K562 (cell line): ENCODE data around the gene NDST3. TPM values are rescaled to one million over a fixed set of nuclear protein-coding genes. Genes with fewer than 3 reads are reported as not detected.

Experiments
- ATAC-seq: fragments of 200-7000 bp; cut with Tn5 transposase; 3 replicates; pipeline ENCODE4 v1.9.1; 2020; ENCODE audit warnings: moderate library complexity
- BruUV-seq: library from RNA; stranded (reverse); fragments of 400-500 nt; replicated peaks from 2 replicates; lab custom pipeline; 2021; lab: Mats Ljungman, UMichigan
- CTCF ChIA-PET: fragments of 300-600 bp; formaldehyde crosslinking; extraction: SDS; loops from one replicate; lab custom pipeline; 2021; ENCODE audit warnings: low intra/inter-chr PET ratio; lab: Yijun Ruan, JAX
- POLR2A ChIA-PET: fragments of 300-600, 350-650 bp; sonication (Branson Sonifier 250); formaldehyde crosslinking; extraction: SDS; loops from one replicate; lab custom pipeline; 2021; ENCODE audit warnings: antibody characterized with exemption, inconsistent platforms; lab: Yijun Ruan, JAX
- DNase-seq, 4 experiments: peaks; one replicate each; pipeline versions ENCODE4 v3.0.0 to v3.0.0-alpha.2; 2011 to 2018; ENCODE audit warnings: low spot score in 3 of 4, mixed read lengths in 3 of 4; ENCODE audit errors: extremely low read depth in 1 of 4
- FAIRE-seq: peaks from 2 replicates; lab custom pipeline; 2011; peaks lifted over from hg19 to GRCh38; lab: Jason Lieb, UNC
- H2AFZ ChIP-seq: 2 replicates; pipeline ENCODE4 v1.6.0; 2011; ENCODE audit warnings: low read depth, low read length, control low read depth, inconsistent platforms
- H3K27ac ChIP-seq: fragments of 200-600 bp; 3 replicates; pipeline ENCODE4 v1.8.0; 2011; ENCODE audit warnings: low read depth, mild to moderate bottlenecking, control low read depth, inconsistent platforms, low read length, moderate library complexity, mixed read lengths; ENCODE audit errors: extremely low read depth
- H3K27me3 ChIP-seq, 2 experiments: fragments of 300-600 bp in 1 of 2; 2 replicates in 1 of 2; 3 replicates in 1 of 2; pipeline versions ENCODE4 v1.6.0 to v1.8.0; 2011; ENCODE audit warnings: inconsistent platforms in 2 of 2, low read length in 2 of 2, mild to moderate bottlenecking in 1 of 2, mixed read lengths in 1 of 2, moderate library complexity in 1 of 2; ENCODE audit not compliant: control insufficient read depth in 2 of 2, insufficient read depth in 2 of 2
- H3K36me3 ChIP-seq: fragments of 300-600 bp; 3 replicates; pipeline ENCODE4 v1.8.0; 2011; ENCODE audit warnings: mild to moderate bottlenecking, low read length, inconsistent platforms; ENCODE audit not compliant: control insufficient read depth, insufficient read depth
- H3K4me1 ChIP-seq, 2 experiments: fragments of 200-600 bp in 1 of 2; replicated peaks in 1 of 2; 2 replicates in 1 of 2; 3 replicates in 1 of 2; pipeline versions ENCODE4 v1.5.1 to v1.8.0; 2011; ENCODE audit warnings: inconsistent platforms in 2 of 2, low read length in 2 of 2, mild to moderate bottlenecking in 1 of 2, mixed read lengths in 1 of 2, moderate library complexity in 1 of 2; ENCODE audit not compliant: control insufficient read depth in 2 of 2, insufficient read depth in 2 of 2
- H3K4me2 ChIP-seq: 2 replicates; pipeline ENCODE4 v1.6.1; 2011; ENCODE audit warnings: low read length, control low read depth, inconsistent platforms, mixed read lengths; ENCODE audit not compliant: insufficient read depth
- H3K4me3 ChIP-seq: fragments of 200-600 bp; sonication (generic), shearing (Covaris generic); 2 replicates; pipeline ENCODE4 v1.5.1; 2016; ENCODE audit warnings: control low read depth, inconsistent platforms
- H3K79me2 ChIP-seq: fragments of 200-600 bp; 3 replicates; pipeline ENCODE4 v1.8.0; 2011; ENCODE audit warnings: low read length, inconsistent platforms; ENCODE audit not compliant: control insufficient read depth, insufficient read depth
- H3K9ac ChIP-seq, 2 experiments: 2 replicates each; pipeline versions ENCODE4 v1.6.0 to v1.6.1; 2011; ENCODE audit warnings: low read depth in 2 of 2, low read length in 2 of 2, control low read depth in 1 of 2, inconsistent platforms in 1 of 2, mild to moderate bottlenecking in 1 of 2, mixed read lengths in 1 of 2; ENCODE audit not compliant: insufficient read depth in 1 of 2
- H3K9me1 ChIP-seq: one replicate; pipeline ENCODE4 v1.6.0; 2011; ENCODE audit warnings: inconsistent platforms, mild to moderate bottlenecking, low read length, moderate library complexity; ENCODE audit not compliant: control insufficient read depth, insufficient read depth
- H3K9me3 ChIP-seq: replicated peaks from 2 replicates; pipeline ENCODE4 v1.5.1; 2011; ENCODE audit warnings: low read depth, low read length, inconsistent platforms; ENCODE audit not compliant: control insufficient read depth, insufficient read depth
- H4K20me1 ChIP-seq: replicated peaks from 2 replicates; pipeline ENCODE4 v1.6.1; 2011; ENCODE audit warnings: low read length, inconsistent platforms, mixed read lengths; ENCODE audit not compliant: control insufficient read depth, insufficient read depth
- GTF2E2 ChIP-seq: fragments of 200-800 bp; sonication (Bioruptor generic); IDR thresholded peaks from 2 replicates; pipeline ENCODE4 v1.6.1; 2016; ENCODE audit warnings: missing genetic modification characterization, missing compliant biosample characterization
- HDAC1 ChIP-seq, 2 experiments: fragments of 450-650 bp; IDR thresholded peaks; 2 replicates each; pipeline ENCODE4 v1.6.1; 2016 to 2017; ENCODE audit warnings: inconsistent platforms in 1 of 2, mild to moderate bottlenecking in 1 of 2, moderate library complexity in 1 of 2
- HLTF ChIP-seq: fragments of 450-650 bp; IDR thresholded peaks from 2 replicates; pipeline ENCODE4 v1.6.1; 2016
- HNRNPUL1 ChIP-seq: fragments of 200-400 bp; formaldehyde crosslinking; IDR thresholded peaks from 2 replicates; pipeline ENCODE4 v1.6.1; 2017; ENCODE audit warnings: low read length
- KLF16 ChIP-seq: IDR thresholded peaks from 2 replicates; pipeline ENCODE4 v1.6.1; 2016; ENCODE audit warnings: antibody characterized with exemption
- MCM7 ChIP-seq, 2 experiments: fragments of 450-650 bp; IDR thresholded peaks; 2 replicates each; pipeline ENCODE4 v1.6.1; 2016 to 2018
- NBN ChIP-seq: fragments of 450-650 bp; IDR thresholded peaks from 2 replicates; pipeline ENCODE4 v1.6.1; 2016; ENCODE audit warnings: low read depth, mild to moderate bottlenecking
- POLR2A ChIP-seq: fragments of 450-650 bp; conservative IDR thresholded peaks from 2 replicates; pipeline ENCODE4 v1.6.1; 2016
- PTTG1 ChIP-seq: fragments of 450-650 bp; IDR thresholded peaks from 2 replicates; pipeline ENCODE4 v1.6.1; 2016; ENCODE audit warnings: low read depth, mild to moderate bottlenecking, missing genetic modification characterization, missing compliant biosample characterization
- PYGO2 ChIP-seq: fragments of 450-650 bp; IDR thresholded peaks from 2 replicates; pipeline ENCODE4 v1.6.1; 2016; ENCODE audit warnings: mild to moderate bottlenecking, missing genetic modification characterization, moderate library complexity, missing compliant biosample characterization
- RBM39 ChIP-seq: fragments of 200-400 bp; formaldehyde crosslinking; optimal IDR thresholded peaks from 2 replicates; pipeline ENCODE3; 2018; ENCODE audit warnings: low read depth, low read length
- SP2 ChIP-seq: IDR thresholded peaks from 2 replicates; pipeline ENCODE4 v1.6.1; 2011; ENCODE audit warnings: mild to moderate bottlenecking, low read depth, low read length, moderate library complexity; ENCODE audit not compliant: poor library complexity, severe bottlenecking; ENCODE audit errors: extremely low read depth
- TEAD2 ChIP-seq: fragments of 450-650 bp; IDR thresholded peaks from 2 replicates; pipeline ENCODE4 v1.6.1; 2016; ENCODE audit warnings: missing genetic modification characterization, control low read depth, missing compliant biosample characterization
- ZNF165 ChIP-seq: fragments of 250-450 bp; sonication (Bioruptor Pico); IDR thresholded peaks from 2 replicates; pipeline ENCODE4 v1.4.0; 2020; ENCODE audit warnings: borderline replicate concordance
- ZNF507 ChIP-seq: conservative IDR thresholded peaks from 2 replicates; pipeline ENCODE4 v1.6.1; 2017; ENCODE audit warnings: missing genetic modification characterization, missing compliant biosample characterization
- ZNF561 ChIP-seq: fragments of 450-650 bp; formaldehyde crosslinking; conservative IDR thresholded peaks from 2 replicates; pipeline ENCODE4 v1.4.0; 2020; ENCODE audit warnings: mild to moderate bottlenecking, moderate library complexity
- WGBS: fragments of 100-300 bp; shearing (Covaris generic); methylation state at CpG from one replicate; pipeline ENCODE4 v1.1.6; 2016; ENCODE audit warnings: low coverage, mixed read lengths; ENCODE audit not compliant: insufficient coverage; ENCODE audit errors: missing lambda C conversion rate; 5-methylcytosine and 5-hydroxymethylcytosine counted together
- in situ Hi-C: fragments of 300-500 bp; cut with MboI; formaldehyde crosslinking; loops from 4 replicates; pipeline ENCODE4 v1.15.0; 2018; ENCODE audit warnings: inconsistent platforms, mixed read lengths
- intact Hi-C: fragments of 100-400 bp; cut with micrococcal nuclease; formaldehyde crosslinking; loops from 2 replicates; pipeline ENCODE4 v1.14.2; 2022
- polyA plus RNA-seq, 8 experiments: library from polyadenylated mRNA; depleted of rRNA in 4 of 8; stranded (reverse) in 5 of 8; unstranded in 3 of 8; fragments of >200 nt; fragmentation: Nextera tagmentation in 2 of 8; fragmentation: Illumina TruSeq in 1 of 8; extraction: Ambion mirVana in 2 of 8; extraction: Trizol in 1 of 8; gene quantifications; 2 replicates each; pipeline versions ENCODE4 v1.2.1 to v1.2.3, GENCODE V29; 2011 to 2014; ENCODE audit warnings: inconsistent platforms in 1 of 8, missing spikeins in 1 of 8
- total RNA-seq, 7 experiments: library from RNA; depleted of rRNA in 6 of 7; stranded (reverse); fragments of >200 nt in 6 of 7; fragmentation: Illumina TruSeq in 2 of 7; extraction: Trizol in 2 of 7; gene quantifications; 2 replicates each; pipeline versions ENCODE4 v1.2.1 to v1.2.3, GENCODE V29; 2011 to 2021; ENCODE audit warnings: low replicate concordance in 1 of 7
- TF ChIP-seq, protein P1 (sequence below): sonication (generic); formaldehyde crosslinking; IDR thresholded peaks from 2 replicates; pipeline ENCODE4 v1.9.0; 2022; ENCODE audit warnings: mild to moderate bottlenecking, missing genetic modification reagents

The NDST3 gene
- total and polyA plus RNA-seq, 9 of the 15 experiments (the other 6 are each of a cell fraction or from before 2014, with no cell fraction given) = not detected

DNA sequence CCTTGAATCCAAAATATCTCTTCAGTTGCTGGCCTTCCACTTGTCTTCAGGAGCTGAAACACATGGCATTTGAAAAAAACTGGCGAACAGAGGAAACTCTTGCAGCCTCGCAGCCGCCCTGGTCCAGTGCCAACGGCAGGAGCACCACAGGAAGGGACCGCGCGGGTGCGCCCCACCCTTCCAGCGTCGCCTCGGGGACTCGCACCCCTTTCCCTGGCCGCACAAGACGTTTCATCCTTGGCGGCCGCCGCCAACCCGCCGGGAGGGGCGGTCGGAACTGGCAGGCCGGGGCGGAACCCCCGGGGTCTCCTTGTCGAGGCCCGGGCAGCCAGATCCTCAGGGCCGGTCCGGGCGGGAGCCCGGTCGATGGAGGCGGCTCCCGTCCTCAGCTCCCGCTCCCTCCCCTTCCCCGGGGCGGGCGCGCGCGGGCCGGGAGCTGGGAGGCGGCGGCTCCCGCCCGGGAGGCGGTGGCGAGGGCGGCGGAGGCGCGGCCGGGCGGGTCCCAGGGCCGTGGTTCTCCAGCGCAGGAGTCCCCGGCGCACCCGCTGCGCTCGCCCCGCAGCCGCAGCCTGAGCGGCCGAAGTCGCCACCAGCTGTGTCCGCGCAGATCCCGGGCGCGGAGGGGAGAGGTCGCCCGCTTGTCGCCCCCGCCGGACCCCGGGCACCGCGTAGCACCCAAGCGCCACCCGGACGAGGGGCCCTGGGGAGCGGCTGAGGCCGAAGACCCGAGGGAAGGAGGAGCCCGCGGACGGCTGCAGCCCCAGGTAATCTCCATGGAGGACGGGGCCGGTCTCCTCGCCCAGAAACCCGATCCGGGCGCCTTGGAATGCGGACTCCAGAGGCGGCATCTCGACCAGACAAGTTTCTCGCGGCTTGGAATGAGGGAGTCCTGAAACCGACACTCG lies 886 bp upstream of the NDST3 start:
- Histone ChIP-seq H3K4me3 (no peak overlapping the region), H3K9me1 (no peaks in the 10 kb centered on the region), H3K27me3 (no peaks in the 10 kb centered on the region), H3K36me3 (no peaks in the 10 kb centered on the region), H3K79me2 (no peaks in the 10 kb centered on the region), H3K4me1 (peaks cover 0 to 7% of the 10 kb centered on the region in 2 experiments; a peak in 1 of 5 replicates), H3K27ac (no peak overlapping the region), H3K4me2 (no peak overlapping the region), H2AFZ (no peak overlapping the region), H3K9me3 (no peaks in the 10 kb centered on the region), H4K20me1 (no peaks in the 10 kb centered on the region), H3K9ac (no peak overlapping the region)
- ChIA-PET CTCF (no interaction called here), POLR2A (no interaction called here)
- intact Hi-C loops = no loop called here
- FAIRE-seq = no peak
- TF ChIP-seq, protein P1, sequence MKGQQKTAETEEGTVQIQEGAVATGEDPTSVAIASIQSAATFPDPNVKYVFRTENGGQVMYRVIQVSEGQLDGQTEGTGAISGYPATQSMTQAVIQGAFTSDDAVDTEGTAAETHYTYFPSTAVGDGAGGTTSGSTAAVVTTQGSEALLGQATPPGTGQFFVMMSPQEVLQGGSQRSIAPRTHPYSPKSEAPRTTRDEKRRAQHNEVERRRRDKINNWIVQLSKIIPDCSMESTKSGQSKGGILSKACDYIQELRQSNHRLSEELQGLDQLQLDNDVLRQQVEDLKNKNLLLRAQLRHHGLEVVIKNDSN (CRISPR knock-in tag) = no peak
- TF ChIP-seq PYGO2 (tag) (no peak), HLTF (no peak), TEAD2 (tag) (no peak), HNRNPUL1 (no peak), KLF16 (no peak), ZNF507 (tag) (no peak), MCM7 (IDR thresholded peaks at IDR 0.05) (no peak), PTTG1 (tag) (no peak), POLR2A (no peak), ZNF561 (CRISPR knock-in tag) (no peak), HDAC1 (IDR thresholded peaks at IDR 0.05) (no peak), RBM39 (no peak), NBN (no peak), ZNF165 (CRISPR knock-in tag) (no peak), GTF2E2 (no peak), SP2 (no peak)
- WGBS = 3% methylated on average over 40 of the region's 100 CpGs
- DNase-seq = peak in 1 of 4 experiments; percentile 3
- ATAC-seq = peak; percentile 22; the same call in 2 of the 3 replicates
- in situ Hi-C loops = no loop called here
- BruUV-seq = no TSS peak
